GM23248 (cell line): Measurements from ENCODE around the gene KCNH3.

Experiments used
- EZH2 ChIP-seq: fragments of 200-600 bp; sonication (generic); IDR thresholded peaks from 2 replicates; pipeline ENCODE4 v1.6.1; 2018; ENCODE audit warnings: antibody characterized with exemption, mild to moderate bottlenecking; ENCODE audit not compliant: insufficient read depth, poor library complexity, severe bottlenecking
- EZH2phosphoT487 ChIP-seq: fragments of 200-600 bp; sonication (generic); IDR thresholded peaks from 2 replicates; pipeline ENCODE4 v1.6.1; 2018; ENCODE audit warnings: antibody characterized with exemption, moderate library complexity, mild to moderate bottlenecking, low read depth; ENCODE audit not compliant: insufficient read depth

DNA sequence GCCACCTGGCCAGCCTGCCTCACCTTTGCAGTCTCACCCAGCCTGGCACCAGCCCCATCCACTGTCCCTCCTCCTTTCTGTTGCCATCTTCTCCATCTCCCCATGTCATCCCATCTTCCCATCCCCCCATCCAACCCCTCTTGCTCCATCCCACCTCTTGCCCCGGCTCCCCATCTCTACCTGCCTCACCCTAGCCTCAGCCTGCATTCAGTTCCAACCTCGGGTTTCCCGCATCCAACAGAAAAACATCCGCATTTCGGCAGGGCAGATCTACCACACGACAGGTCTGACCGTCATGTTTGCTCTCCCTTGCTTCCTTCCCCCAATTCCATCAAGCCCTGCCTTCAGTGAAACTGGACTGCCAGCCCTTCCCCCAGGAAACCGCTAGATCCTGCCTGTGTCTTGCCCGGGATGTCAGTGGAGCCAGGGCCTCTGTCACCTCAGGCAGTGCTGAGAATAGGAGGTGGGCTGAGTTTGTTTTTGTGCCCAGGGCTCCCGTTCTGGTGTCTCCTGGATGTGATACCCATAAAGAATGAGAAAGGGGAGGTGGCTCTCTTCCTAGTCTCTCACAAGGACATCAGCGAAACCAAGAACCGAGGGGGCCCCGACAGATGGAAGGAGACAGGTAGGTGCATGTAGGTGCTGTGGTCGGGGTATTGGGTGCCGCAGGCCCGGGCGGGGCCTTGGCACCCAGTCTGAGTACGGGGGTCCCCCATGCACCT is 2.5 kb downstream of the KCNH3 start:
- no peak for TF ChIP-seq EZH2
- no peak for TF ChIP-seq EZH2phosphoT487
